GM20000 (cell line): ENCODE results near the gene FERMT3.

Experiments
- DNase-seq: peaks from one replicate; pipeline ENCODE4 v3.0.0; 2012; ENCODE audit warnings: low spot score
- CTCF ChIP-seq: IDR thresholded peaks from 2 replicates; pipeline ENCODE4 v1.5.1; 2012; ENCODE audit warnings: mild to moderate bottlenecking, control low read depth; ENCODE audit errors: extremely low read depth, missing control alignments

FERMT3 gene

DNA sequence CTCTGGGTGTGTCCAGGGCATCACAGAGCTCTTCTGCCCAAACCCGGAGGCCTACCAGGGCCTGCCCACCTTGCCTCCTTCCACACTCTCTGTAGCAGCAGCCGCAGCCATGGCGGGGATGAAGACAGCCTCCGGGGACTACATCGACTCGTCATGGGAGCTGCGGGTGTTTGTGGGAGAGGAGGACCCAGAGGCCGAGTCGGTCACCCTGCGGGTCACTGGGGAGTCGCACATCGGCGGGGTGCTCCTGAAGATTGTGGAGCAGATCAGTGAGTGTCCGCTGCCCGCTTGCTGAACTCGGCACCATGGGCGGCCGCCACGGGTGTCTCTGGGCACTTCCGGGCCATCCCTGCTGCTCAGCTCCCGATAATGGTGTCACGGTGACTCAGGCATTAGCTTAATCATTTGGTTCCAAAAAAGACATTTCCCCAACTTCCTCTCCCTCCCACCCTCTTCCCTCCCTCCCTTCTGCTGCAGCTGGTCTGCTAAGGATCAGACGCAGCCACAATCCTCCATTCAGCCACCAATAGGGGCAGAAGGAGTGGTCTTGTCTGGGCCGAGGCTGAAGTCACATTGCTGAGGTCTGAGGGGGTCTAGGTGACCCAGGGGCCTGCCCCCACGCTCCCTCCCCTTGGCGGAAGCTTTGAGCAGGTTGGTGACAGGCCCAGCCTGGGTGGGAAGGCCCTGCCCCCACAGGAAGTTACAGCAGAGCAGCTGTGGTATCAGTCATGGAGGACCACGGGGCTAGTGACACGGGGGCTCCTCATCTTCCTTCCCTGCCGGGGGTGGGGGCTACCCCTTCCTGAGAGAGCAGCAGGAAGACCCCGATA is 950 bp downstream of the FERMT3 start:
- DNase-seq = peak; percentile 93
- no peak for TF ChIP-seq CTCF

- TF ChIP-seq CTCF = no peak
- no peak for DNase-seq
Observed at GRCh38 chr11:64208086-64208795, 1.7 kb downstream of the FERMT3 start.

- TF ChIP-seq CTCF = no peak
Observed at GRCh38 chr11:64208796-64209562, 2.5 kb downstream of the FERMT3 start.

DNA sequence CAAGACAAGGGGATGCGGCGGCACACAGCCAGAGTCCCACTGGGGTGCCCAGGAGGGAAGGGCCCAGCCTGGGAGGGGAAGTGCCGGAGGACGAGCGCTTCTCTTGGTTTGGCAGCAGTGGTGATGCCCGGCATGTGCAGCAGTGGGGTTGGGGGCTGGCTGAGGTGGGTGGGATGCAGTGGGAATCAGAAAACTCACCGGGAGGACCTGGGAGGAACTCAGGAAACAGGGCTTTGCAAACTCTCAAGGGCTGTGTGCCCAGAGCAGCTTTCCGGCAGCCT is 3.0 kb downstream of the FERMT3 start:
- TF ChIP-seq CTCF = no peak
- no peak for DNase-seq

More at GRCh38 chr11:64208796-64209562, 2.5 kb downstream of the FERMT3 start:
- DNase-seq = no peak

- no peak for TF ChIP-seq CTCF
- no peak for DNase-seq
Observed at GRCh38 chr11:64210301-64211020, 3.9 kb downstream of the FERMT3 start.

DNA sequence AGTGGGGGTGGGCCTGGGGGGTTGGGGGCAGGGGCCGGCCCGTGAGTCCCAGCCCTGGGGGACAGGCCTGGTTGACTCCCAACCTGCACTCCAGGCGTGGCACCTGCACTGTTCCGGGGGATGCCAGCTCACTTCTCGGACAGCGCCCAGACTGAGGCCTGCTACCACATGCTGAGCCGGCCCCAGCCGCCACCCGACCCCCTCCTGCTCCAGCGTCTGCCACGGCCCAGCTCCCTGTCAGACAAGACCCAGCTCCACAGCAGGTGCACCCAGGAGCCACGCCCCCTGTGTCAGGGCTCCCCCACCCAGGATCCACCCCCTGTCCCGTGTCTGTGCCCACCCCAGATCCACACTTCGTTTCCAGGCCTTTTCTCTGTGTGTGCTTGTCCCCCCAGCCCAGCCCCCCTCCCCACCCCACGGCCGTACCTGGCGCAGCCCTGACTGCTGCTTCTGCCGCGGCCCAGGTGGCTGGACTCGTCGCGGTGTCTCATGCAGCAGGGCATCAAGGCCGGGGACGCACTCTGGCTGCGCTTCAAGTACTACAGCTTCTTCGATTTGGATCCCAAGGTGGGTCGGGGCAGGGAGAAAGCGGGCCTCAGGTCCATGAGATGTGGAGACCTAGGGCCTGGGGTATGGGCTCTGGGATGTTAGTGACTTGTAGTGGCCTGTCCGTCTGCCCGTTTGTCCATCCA is 4.8 kb downstream of the FERMT3 start:
- TF ChIP-seq CTCF = no peak

More for the DNA sequence above, 4.8 kb downstream of the FERMT3 start:
- no peak for DNase-seq
